ENCODE results near the gene TRMT112. TPM values are rescaled to one million over a fixed set of nuclear protein-coding genes. Genes with fewer than 3 reads are reported as not detected.
A peak's percentile ranks its signal among the peaks of the same experiment; 100 is the strongest.

Gene TRMT112
- total and polyA plus RNA-seq, 2 of the 8 experiments (the other 6 are each of a cell fraction or from before 2014, with no cell fraction given): 300 to 650 TPM

- Histone ChIP-seq H3K9ac (replicated peaks in 1 of 4; ENCODE audit: extremely low read depth in 1 of 4, low read depth in 3 of 4, low read length in 3 of 4) (no peak overlapping the region; a peak in 1 of 7 replicates), H3K4ac (replicated peaks; ENCODE audit: insufficient read length, low read depth, low read length) (no peak overlapping the region), H3K4me3 (ENCODE audit: extremely low read depth in 1 of 4, insufficient read depth in 2 of 4, low read depth in 3 of 4, low read length in 4 of 4) (peak overlapping the region in 2 of 4 experiments; percentile 10 to 29; a peak in 1 of 8 replicates), H4K5ac (ENCODE audit: insufficient read length, low read depth, low read length) (no peak overlapping the region), H3K27ac (ENCODE audit: low read depth, low read length) (no peak overlapping the region), H2BK12ac (ENCODE audit: low read depth, low read length) (peak overlapping the region; percentile 41; the same call in 1 of the 2 replicates), H3K23me2 (ENCODE audit: low read depth, low read length) (peaks cover 7% of the 10 kb centered on the region; the same call in 1 of the 2 replicates), H2BK5ac (ENCODE audit: low read depth, low read length) (no peak overlapping the region; the same call in 1 of the 2 replicates), H3K36me3 (ENCODE audit: control insufficient read depth in 2 of 4, insufficient read depth in 4 of 4, low read length in 3 of 4) (no peaks in the 10 kb centered on the region), H4K8ac (ENCODE audit: extremely low read depth, insufficient read depth, low read length) (no peak overlapping the region), H2AK5ac (ENCODE audit: low read depth, low read length) (no peak overlapping the region), H3K79me2 (ENCODE audit: control insufficient read depth in 1 of 2, insufficient read depth in 2 of 2, low read length in 2 of 2) (no peaks in the 10 kb centered on the region), H2BK120ac (replicated peaks; ENCODE audit: low read depth, low read length) (no peak overlapping the region), H2BK15ac (ENCODE audit: low read length) (no peak overlapping the region; the same call in 1 of the 2 replicates), H3K9me3 (ENCODE audit: insufficient read depth in 2 of 2, low read depth in 1 of 2, low read length in 1 of 2) (no peaks in the 10 kb centered on the region), H3K56ac (replicated peaks; ENCODE audit: insufficient read length, low read depth, low read length) (no peak overlapping the region), H3K23ac (ENCODE audit: insufficient read length) (no peak overlapping the region), H3K4me2 (ENCODE audit: insufficient read depth in 1 of 2, low read depth in 2 of 2, low read length in 2 of 2) (peak overlapping the region in 1 of 2 experiments; percentile 46; a peak in 3 of 4 replicates), H2BK20ac (ENCODE audit: low read length) (no peak overlapping the region), H3K27me3 (replicated peaks in 1 of 4; ENCODE audit: control insufficient read depth in 3 of 4, extremely low read depth in 1 of 4, insufficient read depth in 3 of 4, low read length in 3 of 4) (no peaks in the 10 kb centered on the region), H4K20me1 (replicated peaks in 1 of 2; ENCODE audit: control insufficient read depth in 1 of 2, insufficient read depth in 2 of 2, low read length in 2 of 2) (no peaks in the 10 kb centered on the region), H3K14ac (ENCODE audit: insufficient read length) (no peak overlapping the region), H3K79me1 (ENCODE audit: low read depth, low read length) (no peaks in the 10 kb centered on the region), H3K18ac (ENCODE audit: extremely low read depth, low read length) (peak overlapping the region; percentile 60; the same call in 1 of the 2 replicates), H2AFZ (ENCODE audit: low read length) (no peak overlapping the region), H3K4me1 (replicated peaks in 1 of 4; ENCODE audit: control insufficient read depth in 3 of 4, insufficient read depth in 4 of 4, low read length in 3 of 4) (peaks cover 0 to 39% (median 29%) of the 10 kb centered on the region in 4 experiments; a peak in 6 of 7 replicates), H4K91ac (replicated peaks; ENCODE audit: insufficient read length, low read length) (no peak overlapping the region)
- no peak for FAIRE-seq
- DNase-seq (ENCODE audit: low read depth in 1 of 2, low spot score in 2 of 2): peak; percentile 77 to 85
- CTCF ChIA-PET (ENCODE audit: partially characterized antibody): interaction anchor here (0.6 to 37.6 kb wide), 45 partner anchors 14 to 434 kb away, joined by 3 to 614 read pairs (median 4); partner anchors contain the start of genes CATSPERZ, CCDC88B, ESRRA and PRDX5
- POLR2A ChIA-PET (ENCODE audit: partially characterized antibody): interaction anchor here (0.6 to 6.2 kb wide), 12 partner anchors 10 to 404 kb away, joined by 3 to 47 read pairs (median 6); partner anchors contain the start of genes ESRRA, PRDX5, PYGM and TRMT112
- 29% methylated on average over 20 of the region's 23 CpGs; no CpG with 5 or more reads in 1 of the 2 experiments for WGBS, 2 experiments (ENCODE audit: extremely low coverage in 1 of 2, insufficient coverage in 1 of 2, insufficient read length in 1 of 2, insufficient replicate concordance in 2 of 2, low coverage in 1 of 2, low lambda C conversion rate in 2 of 2, missing lambda C conversion rate in 1 of 2)
- TF ChIP-seq RAD21 (IDR thresholded peaks at IDR 0.05 in 1 of 2, conservative IDR thresholded peaks at IDR 0.05 in 1 of 2; ENCODE audit: low read depth in 2 of 2, low read length in 2 of 2): peak; percentile 80 to 86
- TF ChIP-seq MAX (IDR thresholded peaks at IDR 0.05): peak; percentile 68
- TF ChIP-seq SIN3A (conservative IDR thresholded peaks at IDR 0.05 in 1 of 2, IDR thresholded peaks at IDR 0.05 in 1 of 2; ENCODE audit: low read depth in 1 of 2, low read length in 2 of 2): no peak
- peak; percentile 74 for TF ChIP-seq JUND (IDR thresholded peaks at IDR 0.05; ENCODE audit: low read length)
- TF ChIP-seq CREB1 (IDR thresholded peaks at IDR 0.05): peak; percentile 43; the same call in 1 of the 2 replicates
- no peak for TF ChIP-seq CBX5 (IDR thresholded peaks at IDR 0.05; ENCODE audit: low read depth, low read length)
- TF ChIP-seq TAF7 (optimal IDR thresholded peaks at IDR 0.05; ENCODE audit: borderline replicate concordance, low read depth, low read length): no peak
- no peak for TF ChIP-seq FOSL1 (IDR thresholded peaks at IDR 0.05; ENCODE audit: insufficient read depth, low read depth, low read length)
- peak; percentile 54; the same call in 1 of the 2 replicates for TF ChIP-seq BACH1 (IDR thresholded peaks at IDR 0.05; ENCODE audit: low read length)
- no peak for TF ChIP-seq CHD2 (IDR thresholded peaks at IDR 0.05; ENCODE audit: low read length)
Observed at GRCh38 chr11:64355078-64355940, 38.0 kb upstream of the TRMT112 start.
